Hepatocyte (in vitro differentiated cells): ENCODE results near the gene ORM2. TPM values are rescaled to one million over a fixed set of nuclear protein-coding genes. Genes with fewer than 3 reads are reported as not detected.
A peak's percentile ranks its signal among the peaks of the same experiment; 100 is the strongest.

Experiments used
- DNase-seq: peaks from one replicate; pipeline ENCODE4 v3.0.0-alpha.2; 2016; ENCODE audit warnings: low spot score
- H2AFZ ChIP-seq: fragments of 200-600 bp; sonication (generic); 2 replicates; pipeline ENCODE4 v1.6.0; 2016; ENCODE audit warnings: antibody characterized with exemption, mild to moderate bottlenecking
- H3K27ac ChIP-seq: fragments of 200-600 bp; sonication (generic); 2 replicates; pipeline ENCODE4 v1.5.1; 2016; ENCODE audit warnings: mild to moderate bottlenecking
- H3K27me3 ChIP-seq: fragments of 200-600 bp; sonication (generic); 2 replicates; pipeline ENCODE4 v1.6.1; 2016
- H3K36me3 ChIP-seq: fragments of 200-600 bp; sonication (generic); replicated peaks from 2 replicates; pipeline ENCODE4 v1.5.1; 2016; ENCODE audit warnings: low read depth; ENCODE audit not compliant: insufficient read depth
- H3K4me1 ChIP-seq: fragments of 200-600 bp; sonication (generic); 2 replicates; pipeline ENCODE4 v1.5.1; 2016; ENCODE audit warnings: mild to moderate bottlenecking, moderate library complexity; ENCODE audit not compliant: insufficient read depth
- H3K4me2 ChIP-seq: fragments of 200-600 bp; sonication (generic); 2 replicates; pipeline ENCODE4 v1.6.0; 2016
- H3K4me3 ChIP-seq: fragments of 200-600 bp; sonication (generic); 2 replicates; pipeline ENCODE4 v1.5.1; 2016; ENCODE audit warnings: mild to moderate bottlenecking
- H3K79me2 ChIP-seq: fragments of 200-600 bp; sonication (generic); 2 replicates; pipeline ENCODE4 v1.6.0; 2017; ENCODE audit warnings: mild to moderate bottlenecking
- H3K9me2 ChIP-seq: fragments of 200-600 bp; sonication (generic); replicated peaks from 2 replicates; pipeline ENCODE4 v1.6.0; 2017; ENCODE audit warnings: mild to moderate bottlenecking; ENCODE audit not compliant: insufficient read depth
- H3K9me3 ChIP-seq: fragments of 200-600 bp; sonication (generic); 2 replicates; pipeline ENCODE4 v1.5.1; 2016; ENCODE audit warnings: low read depth, mild to moderate bottlenecking
- H4K20me1 ChIP-seq: fragments of 200-600 bp; sonication (generic); 2 replicates; pipeline ENCODE4 v1.6.0; 2016; ENCODE audit warnings: mild to moderate bottlenecking; ENCODE audit not compliant: insufficient read depth, poor library complexity, severe bottlenecking
- CTCF ChIP-seq: fragments of 200-600 bp; sonication (generic); IDR thresholded peaks from 2 replicates; pipeline ENCODE4 v1.5.1; 2016; ENCODE audit warnings: antibody characterized with exemption, mild to moderate bottlenecking; ENCODE audit not compliant: poor library complexity
- EZH2 ChIP-seq: fragments of 200-600 bp; sonication (generic); IDR thresholded peaks from 2 replicates; pipeline ENCODE4 v1.6.1; 2016; ENCODE audit warnings: antibody characterized with exemption, mild to moderate bottlenecking, borderline replicate concordance
- EZH2phosphoT487 ChIP-seq: fragments of 200-600 bp; sonication (generic); IDR thresholded peaks from one replicate; pipeline ENCODE4 v1.6.1; 2018; ENCODE audit warnings: antibody characterized with exemption, mild to moderate bottlenecking, low read depth, moderate library complexity; ENCODE audit not compliant: unreplicated experiment, severe bottlenecking
- WGBS: methylation state at CpG from one replicate; pipeline ENCODE4 v1.1.6; 2016; ENCODE audit warnings: low lambda C conversion rate; ENCODE audit errors: missing lambda C conversion rate; 5-methylcytosine and 5-hydroxymethylcytosine counted together
- polyA plus RNA-seq: library from polyadenylated mRNA; unstranded; fragments of >200 nt; fragmentation: Nextera tagmentation; extraction: Ambion mirVana; gene quantifications from 2 replicates; pipeline ENCODE4 v1.2.1, GENCODE V29; 2016
- total RNA-seq: library from RNA; depleted of rRNA; stranded (reverse); fragments of >200 nt; gene quantifications from 2 replicates; pipeline ENCODE4 v1.2.3, GENCODE V29; 2014

ORM2 gene
- total and polyA plus RNA-seq, 2 experiments from 2014 or later, result 52.0 to 136 TPM

- H3K79me2 ChIP-seq, result no peaks in the 10 kb centered on the region
- WGBS, result 92% methylated on average over 5 of the region's 5 CpGs
- H3K9me3 ChIP-seq, result no peaks in the 10 kb centered on the region
- H4K20me1 ChIP-seq, result no peaks in the 10 kb centered on the region
- DNase-seq, result no peak
- H3K4me3 ChIP-seq, result no peak overlapping the region
- H3K9me2 ChIP-seq, result no peaks in the 10 kb centered on the region
- TF ChIP-seq CTCF (no peak), EZH2phosphoT487 (no peak), EZH2 (no peak)
- H3K36me3 ChIP-seq, result no peaks in the 10 kb centered on the region
- H3K27ac ChIP-seq, result no peak overlapping the region
- no peak overlapping the region for H2AFZ ChIP-seq
- no peaks in the 10 kb centered on the region for H3K4me1 ChIP-seq
- no peak overlapping the region for H3K4me2 ChIP-seq
- H3K27me3 ChIP-seq, result no peaks in the 10 kb centered on the region
Measured at GRCh38 chr9:114342755-114343440, 13.2 kb downstream of the ORM2 start.

GRCh38 chr9:114343471-114344187 is 14.0 kb downstream of the ORM2 start:
- WGBS, result 84% methylated on average over 9 of the region's 9 CpGs
- Histone ChIP-seq H3K4me1 (peaks cover 4% of the 10 kb centered on the region), H3K4me3 (no peak overlapping the region), H3K27ac (peak overlapping the region; percentile 50), H3K4me2 (no peak overlapping the region), H2AFZ (no peak overlapping the region), H3K36me3 (no peaks in the 10 kb centered on the region), H3K27me3 (no peaks in the 10 kb centered on the region), H4K20me1 (no peaks in the 10 kb centered on the region), H3K79me2 (no peaks in the 10 kb centered on the region), H3K9me2 (no peaks in the 10 kb centered on the region), H3K9me3 (no peaks in the 10 kb centered on the region)
- TF ChIP-seq CTCF, result no peak
- DNase-seq, result peak; percentile 34

- no peak overlapping the region for H3K4me2 ChIP-seq
- TF ChIP-seq CTCF, result no peak
- no peaks in the 10 kb centered on the region for H3K79me2 ChIP-seq
- H3K27ac ChIP-seq, result no peak overlapping the region
- H3K9me3 ChIP-seq, result no peaks in the 10 kb centered on the region
- no peaks in the 10 kb centered on the region for H3K36me3 ChIP-seq
- H3K27me3 ChIP-seq, result no peaks in the 10 kb centered on the region
- peaks cover 6% of the 10 kb centered on the region for H3K4me1 ChIP-seq
- no peak overlapping the region for H3K4me3 ChIP-seq
- H3K9me2 ChIP-seq, result no peaks in the 10 kb centered on the region
- no peak for DNase-seq
- no peaks in the 10 kb centered on the region for H4K20me1 ChIP-seq
- H2AFZ ChIP-seq, result no peak overlapping the region
- WGBS, result 87% methylated on average over 11 of the region's 11 CpGs
Measured at GRCh38 chr9:114344188-114344566, 14.5 kb downstream of the ORM2 start.
